ENCODE results near the gene NSD2.

DNA sequence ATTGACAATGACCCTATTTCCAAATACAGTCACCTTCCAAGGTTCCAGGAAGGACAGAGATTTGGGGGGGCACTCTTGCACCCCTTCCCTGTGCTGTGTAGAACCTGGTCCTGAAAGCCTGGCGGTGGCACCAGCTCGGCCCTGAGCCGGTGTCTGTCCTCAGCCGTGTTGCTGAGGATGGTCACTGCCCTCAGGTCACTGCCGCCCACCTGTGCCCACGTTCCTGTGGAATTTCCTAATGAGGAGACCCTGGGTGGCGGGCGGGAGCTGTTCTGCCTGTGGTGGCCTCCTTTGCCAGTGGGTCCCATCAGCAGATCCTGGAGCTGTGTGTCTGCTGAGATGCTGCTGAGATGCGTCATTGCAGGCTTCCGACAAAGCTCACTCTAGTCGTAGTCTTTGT is 104.7 kb downstream of the NSD2 start:
- TF ChIP-seq POLR2AphosphoS5 (IDR thresholded peaks at IDR 0.05; ENCODE audit: low read depth, low read length) (no peak), TAF1 (IDR thresholded peaks at IDR 0.05; ENCODE audit: borderline replicate concordance, insufficient read depth, low read length) (no peak), FOXP2 (optimal IDR thresholded peaks at IDR 0.05; ENCODE audit: borderline replicate concordance, extremely low read depth, extremely low read length, insufficient read depth) (no peak)
- TF ChIP-seq, protein P1, sequence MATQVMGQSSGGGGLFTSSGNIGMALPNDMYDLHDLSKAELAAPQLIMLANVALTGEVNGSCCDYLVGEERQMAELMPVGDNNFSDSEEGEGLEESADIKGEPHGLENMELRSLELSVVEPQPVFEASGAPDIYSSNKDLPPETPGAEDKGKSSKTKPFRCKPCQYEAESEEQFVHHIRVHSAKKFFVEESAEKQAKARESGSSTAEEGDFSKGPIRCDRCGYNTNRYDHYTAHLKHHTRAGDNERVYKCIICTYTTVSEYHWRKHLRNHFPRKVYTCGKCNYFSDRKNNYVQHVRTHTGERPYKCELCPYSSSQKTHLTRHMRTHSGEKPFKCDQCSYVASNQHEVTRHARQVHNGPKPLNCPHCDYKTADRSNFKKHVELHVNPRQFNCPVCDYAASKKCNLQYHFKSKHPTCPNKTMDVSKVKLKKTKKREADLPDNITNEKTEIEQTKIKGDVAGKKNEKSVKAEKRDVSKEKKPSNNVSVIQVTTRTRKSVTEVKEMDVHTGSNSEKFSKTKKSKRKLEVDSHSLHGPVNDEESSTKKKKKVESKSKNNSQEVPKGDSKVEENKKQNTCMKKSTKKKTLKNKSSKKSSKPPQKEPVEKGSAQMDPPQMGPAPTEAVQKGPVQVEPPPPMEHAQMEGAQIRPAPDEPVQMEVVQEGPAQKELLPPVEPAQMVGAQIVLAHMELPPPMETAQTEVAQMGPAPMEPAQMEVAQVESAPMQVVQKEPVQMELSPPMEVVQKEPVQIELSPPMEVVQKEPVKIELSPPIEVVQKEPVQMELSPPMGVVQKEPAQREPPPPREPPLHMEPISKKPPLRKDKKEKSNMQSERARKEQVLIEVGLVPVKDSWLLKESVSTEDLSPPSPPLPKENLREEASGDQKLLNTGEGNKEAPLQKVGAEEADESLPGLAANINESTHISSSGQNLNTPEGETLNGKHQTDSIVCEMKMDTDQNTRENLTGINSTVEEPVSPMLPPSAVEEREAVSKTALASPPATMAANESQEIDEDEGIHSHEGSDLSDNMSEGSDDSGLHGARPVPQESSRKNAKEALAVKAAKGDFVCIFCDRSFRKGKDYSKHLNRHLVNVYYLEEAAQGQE (IDR thresholded peaks at IDR 0.05; ENCODE audit: insufficient read depth in 1 of 2, low read depth in 2 of 2, low read length in 2 of 2), result no peak

Data from PFSK-1 (cell line).